K562 (cell line): ENCODE measurements around the gene UBN2. TPM values are rescaled to one million over a fixed set of nuclear protein-coding genes. Genes with fewer than 3 reads are reported as not detected.
A peak's percentile ranks its signal among the peaks of the same experiment; 100 is the strongest.

Experiments
- ARID3B ChIP-seq: fragments of 250-450 bp; sonication (Bioruptor Pico); IDR thresholded peaks from 2 replicates; pipeline ENCODE4 v1.4.0; 2020; ENCODE audit warnings: borderline replicate concordance
- ELK1 ChIP-seq: sonication (generic); formaldehyde crosslinking; IDR thresholded peaks from 2 replicates; pipeline ENCODE4 v1.8.1; 2022; ENCODE audit warnings: missing genetic modification reagents
- MBD2 ChIP-seq: sonication (generic); IDR thresholded peaks from 2 replicates; pipeline ENCODE4 v1.6.1; 2016; ENCODE audit warnings: low read depth, borderline replicate concordance
- MGA ChIP-seq: fragments of 450-650 bp; IDR thresholded peaks from 2 replicates; pipeline ENCODE4 v1.6.1; 2016; ENCODE audit warnings: mild to moderate bottlenecking, moderate library complexity
- PHB2 ChIP-seq: fragments of 450-650 bp; IDR thresholded peaks from 2 replicates; pipeline ENCODE4 v1.6.1; 2017; ENCODE audit warnings: low read depth
- U2AF2 ChIP-seq: fragments of 200-400 bp; formaldehyde crosslinking; optimal IDR thresholded peaks from 2 replicates; pipeline ENCODE3; 2017; ENCODE audit warnings: low read depth, mild to moderate bottlenecking, low read length
- WHSC1 ChIP-seq: IDR thresholded peaks from one replicate; pipeline ENCODE4 v1.6.1; 2012; ENCODE audit warnings: low read length, control low read depth, inconsistent platforms
- ZNF282 ChIP-seq: sonication (generic); formaldehyde crosslinking; IDR thresholded peaks from 2 replicates; pipeline ENCODE4 v1.8.1; 2023; ENCODE audit warnings: missing genetic modification reagents
- ZNF398 ChIP-seq: fragments of 250-450 bp; sonication (Bioruptor Pico); IDR thresholded peaks from 2 replicates; pipeline ENCODE4 v1.8.0; 2021; ENCODE audit warnings: moderate library complexity, mild to moderate bottlenecking, inconsistent platforms
- ZNF764 ChIP-seq: fragments of 250-450 bp; sonication (Bioruptor Pico); IDR thresholded peaks from 2 replicates; pipeline ENCODE4 v1.4.0; 2020; ENCODE audit warnings: low read depth, mild to moderate bottlenecking, moderate library complexity
- ZNF79 ChIP-seq: fragments of 250-450 bp; sonication (Bioruptor Pico); IDR thresholded peaks from 2 replicates; pipeline ENCODE4 v1.4.0; 2020; ENCODE audit warnings: low read depth, mild to moderate bottlenecking, moderate library complexity
- polyA plus RNA-seq, 8 experiments: library from polyadenylated mRNA; depleted of rRNA in 4 of 8; stranded (reverse) in 5 of 8; unstranded in 3 of 8; fragments of >200 nt; fragmentation: Nextera tagmentation in 2 of 8; fragmentation: Illumina TruSeq in 1 of 8; extraction: Ambion mirVana in 2 of 8; extraction: Trizol in 1 of 8; gene quantifications; 2 replicates each; pipeline versions ENCODE4 v1.2.1 to v1.2.3, GENCODE V29; 2011 to 2014; ENCODE audit warnings: inconsistent platforms in 1 of 8, missing spikeins in 1 of 8
- total RNA-seq, 7 experiments: library from RNA; depleted of rRNA in 6 of 7; stranded (reverse); fragments of >200 nt in 6 of 7; fragmentation: Illumina TruSeq in 2 of 7; extraction: Trizol in 2 of 7; gene quantifications; 2 replicates each; pipeline versions ENCODE4 v1.2.1 to v1.2.3, GENCODE V29; 2011 to 2021; ENCODE audit warnings: low replicate concordance in 1 of 7

UBN2 gene
- total and polyA plus RNA-seq, 9 of the 15 experiments (the other 6 are each of a cell fraction or from before 2014, with no cell fraction given), result 1.2 to 19.5 (median 9.9) TPM

DNA sequence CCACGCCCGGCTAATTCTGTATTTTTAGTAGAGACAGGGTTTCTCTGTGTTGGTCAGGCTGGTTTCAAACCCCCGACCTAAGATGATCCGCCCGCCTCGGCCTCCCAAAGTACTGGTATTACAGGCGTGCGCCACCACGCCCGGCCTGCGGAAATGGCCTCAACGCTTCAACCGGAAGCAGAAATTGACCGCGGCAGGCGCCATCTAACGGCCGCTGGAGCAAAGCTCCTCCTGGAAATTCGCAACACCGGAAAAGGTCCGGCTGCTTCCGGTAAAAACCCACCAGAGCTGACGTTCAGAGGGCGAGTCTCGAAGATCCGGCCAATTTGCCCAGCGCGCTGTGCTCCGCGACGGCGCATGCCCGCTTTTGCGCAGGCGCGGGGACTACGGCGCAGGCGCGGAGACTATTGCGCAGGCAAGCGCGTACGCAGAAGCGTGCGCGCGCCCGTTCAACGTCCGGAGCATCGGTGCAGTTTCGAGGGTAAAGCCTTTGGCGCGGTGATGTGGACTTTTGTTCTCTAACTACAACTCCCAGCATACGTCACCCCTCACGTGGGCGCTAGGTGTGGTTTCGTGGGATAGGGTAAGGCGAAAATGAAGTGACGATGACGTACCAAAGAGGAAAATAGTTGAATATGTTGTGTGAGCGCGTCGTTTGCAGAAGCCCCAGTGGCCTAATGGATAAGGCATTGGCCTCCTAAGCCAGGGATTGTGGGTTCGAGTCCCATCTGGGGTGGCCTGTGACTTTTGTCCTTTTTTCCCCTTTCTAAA lies 109.2 kb downstream of the UBN2 start (continued):
- TF ChIP-seq ZNF764, result peak; percentile 78; the same call in 1 of the 2 replicates
- TF ChIP-seq WHSC1, result no peak
- TF ChIP-seq ZNF79 (CRISPR knock-in tag), result 0 out of 2 replicates have a peak, but pooled peaks have one; percentile 62
- TF ChIP-seq PHB2, result no peak
- peak; percentile 85 for TF ChIP-seq MGA
- TF ChIP-seq ZNF282 (CRISPR knock-in tag), result no peak
- TF ChIP-seq MBD2, result peak; percentile 55; the same call in 1 of the 2 replicates
- no peak for TF ChIP-seq U2AF2
- 0 out of 2 replicates have a peak, but pooled peaks have one; percentile 67 for TF ChIP-seq ARID3B (CRISPR knock-in tag)
- no peak for TF ChIP-seq ELK1 (CRISPR knock-in tag)
- TF ChIP-seq ZNF398 (CRISPR knock-in tag), result no peak
